GM18861 (cell line): ENCODE results near the gene FXYD3.

Source experiments
- ATAC-seq: cut with Tn5 transposase; IDR thresholded peaks from one replicate; pipeline ENCODE4 v1.9.1; 2021; ENCODE audit not compliant: unreplicated experiment

FXYD3 gene

GRCh38 chr19:35157431-35157830 lies 41.8 kb downstream of the FXYD3 start:
- no peak for ATAC-seq

DNA sequence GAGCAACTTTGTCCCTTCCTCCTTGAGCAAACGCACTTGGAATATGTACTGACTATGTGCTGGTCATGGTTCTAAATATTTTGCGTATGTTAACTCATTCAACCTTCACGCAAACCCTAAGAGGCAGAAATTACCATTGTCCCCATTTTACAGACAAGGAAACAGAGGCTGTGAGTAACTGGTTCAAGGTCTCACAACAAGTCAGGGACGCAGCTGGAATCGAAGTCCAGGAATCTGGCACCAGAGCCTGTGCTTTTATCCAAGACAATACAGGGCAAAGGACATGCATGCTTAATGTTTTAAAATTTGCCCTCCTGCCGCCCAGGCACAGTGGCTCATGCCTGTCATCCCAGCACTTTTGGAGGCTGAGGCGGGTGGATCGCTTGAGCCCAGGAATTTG lies 44.0 kb downstream of the FXYD3 start:
- ATAC-seq, result no peak

GRCh38 chr19:35160629-35161433 lies 45.2 kb downstream of the FXYD3 start:
- no peak for ATAC-seq

- no peak for ATAC-seq
Measured at GRCh38 chr19:35161434-35161743, 45.8 kb downstream of the FXYD3 start.

DNA sequence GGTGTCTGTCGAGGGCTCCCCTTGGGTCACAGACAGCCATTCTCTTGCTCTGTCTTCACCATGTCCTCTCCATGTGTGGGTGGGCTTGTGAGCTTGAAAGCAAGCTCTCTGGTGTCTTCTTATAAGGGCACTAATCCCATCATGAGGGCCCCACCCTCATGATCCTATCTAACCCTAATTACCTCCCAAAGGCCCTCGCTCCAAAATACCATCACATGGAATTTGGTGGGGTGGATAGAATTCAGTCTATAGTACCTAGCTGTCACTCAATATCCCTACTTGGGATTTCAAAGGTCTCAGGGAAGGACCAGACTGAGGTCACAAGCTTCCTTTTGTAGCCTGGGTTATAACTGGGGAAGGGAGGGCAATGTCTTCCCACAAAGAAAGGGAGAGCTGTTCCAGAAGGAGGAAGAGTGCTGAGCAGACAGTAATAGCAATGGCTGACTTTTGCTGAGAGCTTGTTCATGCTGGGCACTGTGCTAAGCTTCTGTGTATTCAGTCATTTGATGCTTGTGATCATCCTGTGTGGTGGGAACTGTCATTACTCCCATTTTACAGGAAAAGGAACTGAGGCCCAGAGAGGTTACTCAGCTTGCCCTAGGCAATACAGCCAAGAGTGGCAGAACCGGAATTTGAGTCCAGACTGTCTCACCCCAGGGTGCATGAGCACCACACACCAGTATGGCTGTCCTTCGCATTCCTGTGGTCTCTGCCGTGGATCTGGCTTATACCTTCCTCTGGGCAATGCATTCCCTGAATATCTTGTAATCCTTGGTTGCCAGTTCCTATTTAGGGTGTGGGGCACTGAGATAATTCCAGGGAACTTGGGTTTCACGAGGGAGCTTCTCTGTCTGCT lies 47.1 kb downstream of the FXYD3 start:
- no peak for ATAC-seq

GRCh38 chr19:35164418-35164817 lies 48.8 kb downstream of the FXYD3 start:
- no peak for ATAC-seq

- no peak for ATAC-seq
Measured at GRCh38 chr19:35165200-35166058, 49.8 kb downstream of the FXYD3 start.

GRCh38 chr19:35166100-35167063 lies 50.8 kb downstream of the FXYD3 start:
- ATAC-seq, result no peak

DNA sequence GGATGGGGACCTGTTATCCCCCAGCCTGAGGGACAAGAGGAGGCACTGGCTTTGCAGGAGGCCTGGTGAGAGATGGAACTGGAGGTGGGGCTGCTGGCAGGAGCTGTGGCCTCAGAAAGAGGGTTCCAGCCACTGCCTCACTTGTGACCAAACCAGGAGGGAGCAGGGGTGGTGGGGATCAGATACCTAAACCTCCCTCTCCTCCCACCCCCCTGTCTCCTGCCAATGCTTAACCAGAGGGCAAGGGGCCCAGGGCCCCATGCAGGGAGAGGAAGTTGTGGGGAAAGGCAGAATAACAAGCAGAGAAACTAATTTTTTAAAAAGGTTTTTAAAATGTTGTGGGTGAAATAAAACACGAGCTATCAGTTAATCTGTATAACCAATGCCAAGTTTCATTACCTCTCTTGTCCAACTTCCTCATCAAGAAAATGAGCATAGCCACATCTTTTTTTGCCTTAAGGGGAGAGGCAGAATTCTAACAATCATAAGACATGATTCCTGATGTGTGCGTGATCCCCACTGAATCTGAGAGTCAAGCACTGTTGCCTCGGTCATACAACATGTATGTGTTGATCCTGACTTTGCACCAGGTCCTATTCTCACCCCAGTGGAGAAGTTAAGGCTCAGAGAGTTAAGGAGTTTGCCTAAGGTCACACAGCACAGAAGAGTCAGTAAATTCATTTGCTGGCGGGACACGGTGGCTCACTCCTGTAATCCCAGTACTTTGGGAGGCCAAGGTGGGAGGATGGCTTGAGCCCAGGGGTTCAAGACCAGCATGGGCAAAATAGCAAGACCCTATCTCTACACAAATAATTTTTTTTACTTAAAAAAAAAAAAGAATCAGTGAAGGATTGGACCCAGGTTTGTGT lies 51.9 kb downstream of the FXYD3 start:
- ATAC-seq, result no peak

GRCh38 chr19:35168196-35168595 lies 52.6 kb downstream of the FXYD3 start:
- ATAC-seq, result no peak

- ATAC-seq, result no peak
Measured at GRCh38 chr19:35169221-35169995, 53.8 kb downstream of the FXYD3 start.

- no peak for ATAC-seq
Measured at GRCh38 chr19:35170359-35171061, 54.9 kb downstream of the FXYD3 start.

DNA sequence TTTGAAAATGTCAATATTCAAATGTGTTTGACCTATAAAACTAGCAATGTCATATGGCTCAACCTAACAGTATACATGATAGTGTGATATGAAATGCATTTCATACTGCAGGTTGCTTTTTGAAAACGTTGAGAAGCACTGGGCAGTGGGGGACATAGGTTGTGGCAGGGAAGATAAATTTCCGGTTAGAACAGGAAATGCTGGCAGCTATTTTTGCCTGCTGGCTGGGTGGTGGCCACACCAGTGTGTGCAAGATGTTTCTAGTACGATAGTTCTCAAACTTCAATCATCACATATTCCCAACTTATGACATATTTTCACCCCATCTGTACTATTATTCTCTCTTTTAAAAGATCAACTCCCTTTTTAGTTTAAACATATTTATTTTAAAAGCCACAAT lies 56.1 kb downstream of the FXYD3 start:
- no peak for ATAC-seq
